HG02970 (cell line): ENCODE data around the gene COL27A1.

Experiments used
- ATAC-seq: cut with Tn5 transposase; IDR thresholded peaks from one replicate; pipeline ENCODE4 v1.9.1; 2021; ENCODE audit warnings: mild to moderate bottlenecking, moderate library complexity, moderate number of reproducible peaks; ENCODE audit not compliant: unreplicated experiment, low FRiP score

The COL27A1 gene

DNA sequence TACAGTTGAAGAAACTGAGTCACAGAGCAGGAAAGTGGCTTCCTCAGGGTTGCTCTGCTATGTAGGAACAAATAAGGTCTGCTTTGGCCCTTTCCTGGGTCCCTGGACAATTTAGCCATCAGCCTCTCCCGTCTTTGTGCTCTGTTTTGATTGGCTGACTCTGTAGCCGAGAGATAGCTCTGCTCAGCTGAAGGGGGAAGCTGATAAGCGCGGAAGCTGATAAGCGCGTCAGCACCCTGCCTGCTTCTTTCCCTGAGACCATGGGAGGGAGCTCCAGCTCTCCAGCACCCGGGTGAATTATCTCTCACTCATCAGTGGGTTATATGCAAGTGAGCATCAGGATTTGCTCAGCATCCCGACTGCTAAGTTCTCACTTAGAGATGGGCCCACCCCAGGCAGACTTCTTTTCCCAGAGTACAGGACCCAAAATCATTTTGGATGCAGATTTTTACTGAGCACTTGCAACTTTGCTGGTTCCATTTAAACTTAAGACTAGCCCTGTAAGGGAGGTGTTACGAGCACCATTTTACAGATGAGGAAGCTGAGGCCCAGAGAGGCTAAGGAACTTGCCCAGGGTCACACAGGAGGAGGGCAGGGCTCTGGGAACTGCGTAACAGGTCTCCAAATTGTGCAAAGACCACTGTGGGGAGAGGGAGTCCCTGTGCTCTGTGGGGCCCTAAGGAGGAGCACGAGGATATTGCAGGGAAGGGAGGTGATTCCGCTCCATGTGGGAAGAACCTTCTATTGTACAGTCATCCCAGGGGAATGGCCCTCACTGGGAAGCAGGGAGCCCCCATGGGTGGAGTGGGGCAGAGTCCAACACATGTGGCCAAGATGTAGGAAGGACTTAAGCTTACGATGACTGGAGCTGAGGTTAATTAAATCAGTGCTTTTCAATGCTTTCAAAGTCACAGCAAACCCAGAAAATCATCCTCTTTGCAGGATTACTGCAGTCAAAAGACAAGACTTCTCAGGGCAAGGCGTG, 83.8 kb downstream of the COL27A1 start:
- no peak for ATAC-seq

DNA sequence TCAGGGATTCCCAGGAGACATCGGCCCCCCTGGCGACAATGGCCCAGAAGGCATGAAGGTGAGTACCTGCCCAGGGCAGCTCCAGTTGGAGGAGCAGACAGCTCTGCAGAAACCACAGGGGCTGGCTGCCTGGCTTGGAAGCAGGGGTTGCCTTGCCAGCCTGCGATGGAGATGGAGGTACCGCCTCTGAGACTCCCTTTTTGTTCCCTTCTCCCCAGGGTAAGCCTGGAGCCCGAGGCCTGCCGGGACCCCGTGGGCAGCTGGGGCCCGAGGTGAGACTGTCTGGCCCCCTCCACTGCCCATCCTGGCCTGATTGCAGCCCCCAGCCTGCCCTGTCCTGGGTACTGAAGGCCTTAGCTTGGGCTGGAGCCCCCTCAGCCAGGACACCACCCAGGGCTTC, 84.9 kb downstream of the COL27A1 start:
- ATAC-seq = no peak

DNA sequence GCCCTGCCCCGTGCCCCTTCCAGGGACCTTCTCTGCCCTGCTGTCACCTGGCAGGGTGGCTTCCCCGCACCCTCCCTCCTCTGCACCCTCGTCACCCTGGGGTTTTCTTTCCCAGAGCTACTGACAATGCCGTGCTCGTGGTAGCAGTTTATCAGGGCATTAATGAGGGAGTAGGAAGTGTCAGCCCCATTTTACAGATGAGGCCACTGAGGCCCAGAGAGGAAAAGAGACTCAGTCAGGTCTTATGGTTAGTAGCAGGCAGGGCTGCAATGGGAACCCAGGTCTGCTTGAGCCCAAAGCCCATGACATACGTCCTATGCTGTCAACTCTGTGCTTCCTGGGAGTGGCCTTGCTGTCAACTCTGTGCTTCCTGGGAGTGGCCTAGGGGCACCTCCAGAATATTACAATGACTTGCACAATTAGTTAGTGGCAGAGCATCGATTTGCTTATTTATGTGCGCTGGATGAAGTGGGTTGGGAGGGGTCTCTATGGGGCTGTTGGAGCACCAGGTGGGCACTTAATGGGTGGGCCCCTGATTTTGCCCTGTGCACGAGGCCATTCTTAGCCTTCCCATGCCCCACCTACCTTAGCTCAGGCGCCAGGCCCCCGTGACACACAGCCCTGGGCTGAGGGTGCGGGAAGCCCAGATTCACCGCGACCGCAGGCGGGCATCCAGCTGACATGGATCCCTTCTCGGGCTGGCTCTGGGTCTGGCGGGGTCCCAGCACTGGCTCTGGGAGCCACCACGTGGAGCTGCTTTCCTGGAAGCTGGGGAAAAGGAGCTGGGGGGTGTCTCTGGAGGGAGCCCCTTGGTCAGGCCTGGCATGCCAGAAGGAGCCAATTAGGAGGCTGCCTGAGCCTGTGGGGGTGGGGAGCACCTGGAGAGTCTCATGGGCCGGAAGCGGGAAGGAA, 85.6 kb downstream of the COL27A1 start:
- no peak for ATAC-seq

DNA sequence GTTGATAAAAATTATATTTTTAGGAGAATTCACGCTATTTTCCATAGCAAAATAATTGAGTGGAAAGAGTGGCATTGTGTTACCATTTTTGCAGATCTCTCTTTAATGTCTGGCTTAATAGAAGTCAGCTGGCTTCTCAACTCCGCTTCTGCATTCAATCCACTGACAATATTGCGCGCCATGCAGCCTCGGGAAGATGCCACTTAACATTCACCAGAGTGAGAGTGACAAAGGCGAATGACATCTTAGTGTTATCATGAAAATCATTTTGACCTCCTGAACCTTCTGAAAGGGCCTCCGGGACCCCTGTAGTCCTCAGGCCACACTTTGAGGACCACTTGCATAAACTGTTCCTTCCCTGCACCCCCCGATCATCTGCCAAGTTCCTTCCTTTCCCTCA, 87.5 kb downstream of the COL27A1 start:
- ATAC-seq = no peak

DNA sequence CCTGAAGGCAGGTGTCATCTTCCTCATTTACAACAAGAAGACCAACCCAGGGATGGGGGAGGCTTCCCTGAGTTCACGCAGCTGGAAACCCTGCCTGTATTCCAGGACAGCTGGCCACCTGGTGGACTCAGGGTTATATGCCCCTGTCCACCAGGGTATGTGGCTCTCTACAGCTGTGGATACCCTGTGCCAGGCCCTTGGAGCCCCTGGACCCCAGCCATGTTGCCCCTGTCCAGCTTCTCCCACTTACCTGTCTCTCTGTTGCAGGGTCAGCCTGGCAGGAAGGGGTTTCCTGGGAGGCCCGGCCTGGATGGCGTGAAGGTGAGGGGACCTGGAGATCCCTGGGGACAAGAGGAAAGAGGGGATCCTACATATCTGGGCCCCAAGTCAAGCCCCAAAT, 87.9 kb downstream of the COL27A1 start:
- no peak for ATAC-seq

DNA sequence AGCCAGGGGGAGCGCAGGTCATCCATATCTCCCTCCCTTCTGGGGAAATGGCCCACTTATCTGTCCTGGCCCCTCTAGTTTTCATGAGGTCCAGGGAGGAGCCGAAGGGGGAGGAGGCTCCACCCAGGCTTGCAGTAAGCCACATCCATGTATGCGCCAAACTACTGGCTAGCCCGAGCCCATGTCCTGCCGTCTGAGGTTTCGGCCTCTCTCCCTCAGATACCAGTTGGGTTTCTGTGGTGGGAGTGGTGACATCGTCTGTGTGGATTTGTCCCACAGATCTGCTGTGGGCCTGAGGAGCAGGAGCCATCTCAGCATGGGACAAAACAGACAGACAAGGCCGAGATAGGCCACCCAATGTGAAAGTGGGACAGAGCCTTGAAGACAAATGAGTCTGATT, 89.2 kb downstream of the COL27A1 start:
- no peak for ATAC-seq

DNA sequence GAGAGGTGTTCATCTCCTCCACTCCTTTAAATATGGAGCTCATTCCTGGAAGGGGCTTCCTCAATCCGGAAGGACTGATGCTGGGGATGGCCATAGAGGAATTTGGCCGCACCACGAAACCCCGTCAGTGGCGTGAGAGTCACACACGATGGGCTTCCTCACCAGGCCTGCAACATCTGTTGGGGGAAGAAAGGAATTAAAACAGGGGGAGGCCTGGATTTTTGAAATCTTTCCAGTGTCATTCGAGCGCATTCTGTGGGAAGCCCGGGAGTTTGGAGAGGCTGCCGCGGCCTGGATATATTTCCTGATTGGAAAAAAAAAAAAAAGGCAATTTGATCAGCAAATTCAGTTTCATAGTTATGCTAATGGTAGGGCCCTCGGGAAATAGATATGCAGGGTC, 91.2 kb downstream of the COL27A1 start:
- ATAC-seq = no peak

DNA sequence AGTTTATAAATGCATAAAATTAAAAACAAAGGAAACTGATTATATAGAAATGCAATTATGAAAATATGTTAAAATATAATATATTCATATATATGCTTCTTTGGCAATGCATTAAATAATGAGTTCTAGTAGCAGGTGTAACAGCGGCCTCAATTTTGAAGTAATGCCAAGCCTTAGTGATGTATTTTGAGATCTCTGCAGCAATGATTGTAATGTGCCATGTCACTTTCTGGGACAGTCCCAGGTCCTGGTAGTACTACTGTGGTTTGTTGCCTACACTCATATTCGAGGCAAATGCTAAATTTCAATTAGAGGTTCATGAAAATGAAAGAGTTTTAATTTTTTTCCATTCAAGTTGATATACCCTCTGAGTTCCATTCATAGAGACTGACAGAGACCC, 91.7 kb downstream of the COL27A1 start:
- no peak for ATAC-seq

DNA sequence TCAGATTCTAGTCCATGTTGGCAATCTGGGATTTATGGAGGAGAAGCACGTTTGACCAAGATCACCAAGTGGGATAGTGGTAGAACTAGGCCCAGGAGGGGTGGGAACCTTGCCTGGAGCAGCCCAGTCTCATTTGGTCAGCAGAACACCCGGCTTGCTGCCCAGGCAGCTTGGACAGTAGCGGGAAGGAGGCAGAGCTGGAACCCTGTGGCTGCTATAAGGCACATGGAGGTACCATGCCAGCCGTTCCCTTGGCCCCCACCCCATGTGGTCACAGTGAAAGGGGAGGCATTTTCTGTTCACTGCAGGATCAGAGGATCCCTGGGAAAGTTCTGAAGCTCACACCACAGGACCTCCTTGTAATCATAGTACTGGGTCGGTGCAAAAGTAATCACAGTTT, 92.2 kb downstream of the COL27A1 start:
- no peak for ATAC-seq

DNA sequence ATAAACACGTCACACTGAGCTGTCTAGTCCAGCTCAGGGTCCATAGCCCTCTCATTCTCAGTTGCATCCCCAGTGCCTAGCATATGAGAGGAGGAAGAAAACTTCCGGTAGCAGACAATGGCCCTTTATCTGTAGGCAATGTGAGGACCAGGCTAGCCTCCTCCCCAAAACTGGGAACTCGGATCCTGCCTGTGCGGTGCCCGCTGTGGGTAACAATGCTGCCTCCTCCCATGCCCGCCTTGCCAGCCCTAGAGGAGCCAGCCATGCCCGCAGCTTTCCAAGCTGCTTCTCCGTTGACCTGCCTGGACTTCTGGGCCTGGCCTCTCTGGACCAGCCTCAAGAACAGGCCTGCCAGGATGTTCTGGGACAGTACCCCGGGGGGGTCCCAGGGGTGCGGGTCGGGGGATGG, 93.0 kb downstream of the COL27A1 start:
- no peak for ATAC-seq

DNA sequence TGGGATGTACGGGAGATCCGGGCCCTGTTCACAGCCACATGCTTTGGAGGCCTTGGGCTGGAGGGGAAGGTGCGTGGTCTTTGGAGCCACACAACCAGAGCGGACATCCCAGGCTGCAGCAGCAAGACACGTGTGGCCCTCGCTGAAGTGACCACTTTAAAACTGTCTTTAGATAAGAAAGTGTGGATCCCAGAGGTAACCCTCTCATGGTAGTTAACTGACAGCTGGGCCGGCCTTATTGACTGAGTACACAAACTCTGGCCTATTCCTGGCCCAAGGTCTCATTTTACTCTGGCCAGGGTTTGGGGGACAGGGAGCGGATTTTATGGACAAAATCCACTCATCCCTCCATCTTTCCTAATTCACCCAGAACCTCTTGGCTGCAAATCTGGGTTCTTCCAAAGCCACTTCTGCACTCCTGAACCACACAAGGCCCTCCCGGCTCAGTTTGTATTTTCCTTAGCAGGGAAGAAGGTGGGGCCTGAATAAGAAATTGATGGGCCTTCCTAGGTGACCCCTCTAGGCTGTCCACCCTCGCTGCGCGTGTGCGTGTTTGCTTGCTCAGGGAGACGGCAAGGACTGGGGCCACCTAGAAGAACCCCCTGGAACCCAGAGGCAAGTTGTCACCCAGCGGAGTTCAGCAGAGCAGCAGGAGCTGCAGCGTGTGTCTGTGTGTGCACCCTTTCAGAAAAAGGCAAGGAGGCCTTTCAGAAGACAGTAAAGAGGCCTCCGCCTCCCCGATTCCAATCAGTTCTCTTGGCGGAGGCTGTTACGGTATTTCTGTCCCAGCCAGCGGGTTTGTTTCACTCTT, 94.3 kb downstream of the COL27A1 start:
- no peak for ATAC-seq

DNA sequence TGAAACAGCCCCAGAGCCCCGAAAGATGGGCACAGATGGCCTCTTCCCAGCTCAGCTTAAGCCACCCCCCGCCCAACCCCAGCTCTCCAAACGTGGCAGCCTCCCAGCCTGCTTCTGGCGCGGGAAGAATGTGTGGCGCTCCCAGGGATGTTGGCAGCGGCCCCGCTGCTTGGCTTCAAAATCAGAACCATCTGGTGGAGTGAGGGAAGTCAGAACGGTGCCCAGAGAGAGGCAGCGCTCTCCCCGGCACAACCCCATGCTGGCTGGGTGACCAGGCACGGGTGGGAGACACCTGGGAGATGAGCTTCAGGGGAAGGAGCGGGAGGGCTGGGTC, 94.9 kb downstream of the COL27A1 start:
- ATAC-seq = no peak

DNA sequence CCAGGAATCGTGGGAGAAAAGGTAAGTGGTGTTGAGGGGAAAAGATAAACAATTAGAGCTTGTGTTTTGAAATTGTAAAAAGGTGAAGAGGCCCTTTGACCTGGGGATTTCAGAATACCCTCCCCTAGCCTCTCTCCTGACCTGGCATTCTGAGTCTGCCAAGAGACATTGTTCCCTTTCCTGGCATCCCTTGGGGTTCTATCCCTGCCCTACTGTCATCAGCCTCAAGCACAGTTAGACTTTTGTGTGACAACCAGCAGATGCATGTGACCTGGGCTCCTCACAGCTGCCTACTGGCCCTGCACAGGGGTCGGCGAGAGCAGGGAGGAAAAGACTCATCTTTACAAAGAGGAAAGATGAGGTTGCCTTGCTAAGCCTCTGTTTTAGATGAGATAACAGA, 95.3 kb downstream of the COL27A1 start:
- ATAC-seq = no peak

DNA sequence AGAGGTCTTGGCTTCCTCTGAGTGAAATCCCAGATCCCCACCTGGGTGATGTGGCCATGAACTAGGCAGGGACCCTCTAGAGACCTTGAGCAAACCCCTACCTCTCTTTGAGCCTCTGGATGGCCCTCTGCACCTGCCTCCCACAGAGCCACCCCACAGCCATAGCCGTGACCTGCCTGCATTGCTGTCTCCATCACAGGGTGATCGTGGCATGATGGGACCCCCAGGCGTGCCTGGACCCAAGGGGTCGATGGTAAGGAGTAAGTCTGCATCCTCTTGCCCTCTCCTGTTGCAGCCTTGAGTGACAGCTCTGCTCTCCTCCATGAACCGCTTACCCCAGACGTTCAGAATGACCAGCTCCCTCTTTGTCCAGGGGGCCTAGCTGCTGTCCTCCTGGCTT, 97.1 kb downstream of the COL27A1 start:
- no peak for ATAC-seq

DNA sequence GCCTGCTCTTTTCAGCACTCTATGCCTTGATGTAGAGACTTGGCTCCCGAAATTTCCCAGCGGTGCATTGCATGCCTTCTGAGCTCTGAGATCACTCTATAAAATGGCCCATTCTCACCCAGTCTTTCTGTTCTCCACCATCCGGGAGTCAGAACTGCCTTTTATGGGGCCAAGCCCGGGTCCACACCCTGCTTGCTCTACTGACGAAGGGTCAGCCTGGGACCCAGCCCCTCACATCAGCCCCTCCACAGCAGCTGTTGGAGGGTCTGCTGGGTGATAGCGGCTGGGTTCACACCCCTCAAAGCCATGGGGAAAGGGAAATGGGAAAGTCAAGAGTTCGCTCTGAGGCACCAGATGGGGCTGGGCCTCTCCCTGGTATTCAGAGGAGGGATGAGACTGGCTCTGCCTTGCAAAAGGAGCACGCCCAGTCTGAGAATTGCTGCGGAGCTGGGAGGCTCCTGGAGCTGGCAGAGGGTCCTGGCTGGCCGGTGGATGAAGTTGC, 101.5 kb downstream of the COL27A1 start:
- no peak for ATAC-seq

DNA sequence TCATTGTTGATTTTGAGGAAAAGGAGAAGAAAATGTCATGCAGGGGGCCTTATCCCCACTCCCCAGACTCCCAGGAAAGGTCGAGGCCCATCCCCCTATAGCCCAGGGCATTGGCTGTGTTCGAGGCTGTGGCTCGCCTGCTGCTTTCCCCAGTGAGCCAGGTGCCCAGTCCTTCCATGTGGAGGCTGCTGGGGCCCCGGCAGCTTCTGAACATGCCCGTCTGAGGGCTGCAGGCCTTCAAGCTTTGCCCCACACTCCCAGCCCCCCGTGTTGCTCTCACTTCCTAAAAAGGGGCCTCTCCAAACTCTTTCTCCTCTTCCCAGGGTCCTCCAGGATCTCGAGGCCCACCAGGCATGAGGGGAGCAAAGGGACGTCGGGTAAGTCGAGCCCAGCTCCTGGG, 102.9 kb downstream of the COL27A1 start:
- ATAC-seq = no peak

DNA sequence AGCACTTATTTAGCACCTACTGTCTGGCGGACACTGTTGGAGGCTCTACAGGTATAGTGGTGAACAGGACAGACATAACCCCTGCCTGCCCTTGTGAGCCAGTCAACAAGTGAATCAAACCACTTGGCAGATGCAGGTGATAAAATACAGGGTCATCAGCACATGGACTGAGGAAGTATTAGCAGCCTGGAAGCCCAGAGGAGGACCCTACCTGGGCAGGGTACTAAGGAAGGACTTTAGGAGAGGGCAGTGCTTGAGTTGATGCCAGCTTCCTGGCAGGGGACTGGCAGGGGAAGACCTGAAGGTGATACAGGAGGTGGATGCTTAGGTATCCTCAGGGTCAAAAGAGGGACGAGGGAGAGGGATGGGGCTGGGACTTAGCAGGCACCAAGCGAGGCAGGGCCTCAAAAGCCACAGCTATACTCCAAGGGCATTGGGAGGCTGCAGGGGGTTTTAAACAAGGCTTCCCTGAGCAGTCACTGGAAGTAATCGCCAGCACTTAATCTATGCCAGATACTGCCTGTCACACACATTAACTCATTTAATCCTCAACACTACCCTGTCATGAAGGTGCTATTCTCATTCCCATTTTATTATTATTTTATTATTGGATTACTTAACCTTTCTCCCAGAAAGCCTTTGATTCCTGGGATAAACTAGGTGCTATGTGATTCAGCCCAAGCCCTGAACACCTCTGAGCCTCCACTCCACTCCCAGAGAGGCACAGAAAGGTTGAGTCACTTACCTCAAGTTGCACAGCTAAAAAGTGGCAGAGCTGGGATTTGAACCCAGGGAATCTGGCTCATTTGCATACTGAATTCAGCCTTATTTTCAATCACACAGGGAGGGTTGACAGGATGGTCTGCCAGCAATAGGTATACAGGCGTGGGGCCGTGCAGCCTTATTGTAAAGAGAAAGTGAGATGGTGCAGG, 103.8 kb downstream of the COL27A1 start:
- no peak for ATAC-seq

DNA sequence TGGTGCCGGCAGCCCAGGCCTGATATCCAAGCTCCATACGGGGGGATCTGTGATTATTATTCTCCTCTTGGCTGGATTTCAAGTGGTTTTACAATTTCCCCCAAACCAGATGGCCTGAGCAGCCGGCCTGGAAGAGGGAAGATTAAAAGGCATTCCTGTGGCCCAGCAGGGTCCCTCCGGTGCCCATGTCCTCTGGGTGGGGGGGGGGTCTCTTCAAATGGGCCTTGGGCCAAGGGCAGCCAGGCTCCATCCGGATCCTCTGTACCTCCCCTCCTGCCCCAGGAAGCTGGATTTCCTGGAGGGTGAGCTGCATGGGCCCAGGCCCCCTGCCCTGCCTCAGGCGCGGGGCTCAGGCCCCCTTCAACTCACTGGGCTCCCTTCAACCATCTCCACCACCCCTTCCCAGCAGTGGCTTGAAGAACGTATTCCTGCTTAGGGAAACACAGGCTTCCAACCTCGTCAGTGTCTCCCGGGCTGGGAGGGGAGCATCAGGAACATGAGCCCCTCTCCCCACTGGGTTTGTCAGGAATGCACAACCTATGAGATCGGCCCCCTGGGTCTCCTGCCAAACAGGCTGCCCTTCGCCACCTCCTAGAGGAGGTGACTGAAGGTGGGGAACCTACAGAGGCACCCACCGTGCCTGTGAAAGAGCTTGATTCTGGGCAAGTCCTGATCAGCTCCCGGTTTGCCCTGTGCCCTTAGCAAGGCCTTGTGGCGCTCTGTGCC, 104.6 kb downstream of the COL27A1 start:
- ATAC-seq = no peak

DNA sequence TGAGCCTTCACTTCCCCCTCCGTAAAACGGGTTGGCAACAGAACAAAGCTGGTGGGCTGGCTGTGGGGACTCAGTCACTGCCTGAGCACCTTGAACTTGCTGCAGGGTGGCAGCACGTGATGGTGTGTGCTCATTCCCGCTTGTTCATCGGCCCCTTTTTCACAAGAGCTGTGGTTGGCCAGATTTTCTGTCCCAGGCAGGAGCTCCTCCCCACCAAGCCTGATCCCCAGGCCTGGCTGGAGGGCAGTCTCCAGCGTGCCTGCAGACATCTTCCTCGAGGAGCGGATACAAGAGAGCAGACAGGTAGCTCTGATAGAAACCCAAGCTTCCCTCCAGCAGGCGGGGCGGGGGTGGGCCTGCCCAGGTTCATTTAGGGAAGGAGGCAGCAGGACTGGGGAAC, 105.7 kb downstream of the COL27A1 start:
- ATAC-seq = no peak
